Non-pigmented ciliary epithelial cell (primary cell): ENCODE measurements around the gene ARL14EP.

ENCODE experiments used
- DNase-seq: peaks from one replicate; pipeline ENCODE4 v3.0.0-alpha.2; 2010; ENCODE audit warnings: low read depth

Gene ARL14EP

GRCh38 chr11:30322826-30323710 lies at the start of gene ARL14EP:
ARL14EP (plus strand) TSS chr11:30323104; CDS start chr11:30330949, 7,845 bp downstream.
- peak; percentile 88 for DNase-seq

GRCh38 chr11:30277176-30277575 lies 45.7 kb upstream of the ARL14EP start:
- no peak for DNase-seq

GRCh38 chr11:30279796-30280195 lies 43.1 kb upstream of the ARL14EP start:
- no peak for DNase-seq

GRCh38 chr11:30281476-30282288 lies 41.2 kb upstream of the ARL14EP start:
- DNase-seq, result no peak

- DNase-seq, result no peak
Observed at GRCh38 chr11:30282289-30282631, 40.6 kb upstream of the ARL14EP start.

- no peak for DNase-seq
Observed at GRCh38 chr11:30284836-30285235, 38.1 kb upstream of the ARL14EP start.

GRCh38 chr11:30285416-30286121 lies 37.3 kb upstream of the ARL14EP start:
- DNase-seq, result no peak

GRCh38 chr11:30291331-30291730 lies 31.6 kb upstream of the ARL14EP start:
- DNase-seq, result no peak

- no peak for DNase-seq
Observed at GRCh38 chr11:30292545-30292944, 30.4 kb upstream of the ARL14EP start.

GRCh38 chr11:30295178-30295885 lies 27.6 kb upstream of the ARL14EP start:
- no peak for DNase-seq

- DNase-seq, result no peak
Observed at GRCh38 chr11:30304620-30305019, 18.3 kb upstream of the ARL14EP start.

GRCh38 chr11:30310623-30311022 lies 12.3 kb upstream of the ARL14EP start:
- no peak for DNase-seq

- DNase-seq, result no peak
Observed at GRCh38 chr11:30311189-30311588, 11.7 kb upstream of the ARL14EP start.

- DNase-seq, result no peak
Observed at GRCh38 chr11:30312243-30312642, 10.7 kb upstream of the ARL14EP start.

- DNase-seq, result no peak
Observed at GRCh38 chr11:30313580-30313979, 9.3 kb upstream of the ARL14EP start.

- DNase-seq, result peak; percentile 10
Observed at GRCh38 chr11:30314625-30315024, 8.3 kb upstream of the ARL14EP start.

GRCh38 chr11:30316237-30316636 lies 6.7 kb upstream of the ARL14EP start:
- no peak for DNase-seq

- no peak for DNase-seq
Observed at GRCh38 chr11:30317030-30317429, 5.9 kb upstream of the ARL14EP start.

- DNase-seq, result no peak
Observed at GRCh38 chr11:30321321-30321720, 1.6 kb upstream of the ARL14EP start.

GRCh38 chr11:30322191-30322590 lies 713 bp upstream of the ARL14EP start:
- DNase-seq, result no peak

GRCh38 chr11:30326114-30326778 lies 3.3 kb downstream of the ARL14EP start:
- peak; percentile 30 for DNase-seq
